ENCODE measurements around the gene GBGT1.

DNA sequence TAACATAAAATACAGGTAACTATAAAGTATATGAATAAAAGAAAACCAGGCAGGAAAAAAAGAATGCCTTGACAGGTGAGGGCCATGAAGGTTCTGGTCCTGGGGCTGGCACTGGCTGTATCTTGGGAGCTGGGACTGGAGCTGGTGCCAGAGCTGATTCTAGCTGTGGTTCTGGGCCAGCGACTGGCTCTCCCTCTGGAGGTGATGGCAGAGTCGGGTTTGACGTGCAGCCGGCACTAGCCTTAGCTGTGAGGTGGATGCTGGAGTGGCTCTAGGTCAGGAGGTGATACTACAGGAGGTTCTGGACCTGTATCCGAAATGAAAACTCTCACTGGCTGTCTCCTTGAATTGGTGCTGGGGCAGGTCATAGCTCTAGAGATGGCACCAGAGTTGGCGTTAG is 23.0 kb upstream of the GBGT1 start:
- TF ChIP-seq, protein P1, sequence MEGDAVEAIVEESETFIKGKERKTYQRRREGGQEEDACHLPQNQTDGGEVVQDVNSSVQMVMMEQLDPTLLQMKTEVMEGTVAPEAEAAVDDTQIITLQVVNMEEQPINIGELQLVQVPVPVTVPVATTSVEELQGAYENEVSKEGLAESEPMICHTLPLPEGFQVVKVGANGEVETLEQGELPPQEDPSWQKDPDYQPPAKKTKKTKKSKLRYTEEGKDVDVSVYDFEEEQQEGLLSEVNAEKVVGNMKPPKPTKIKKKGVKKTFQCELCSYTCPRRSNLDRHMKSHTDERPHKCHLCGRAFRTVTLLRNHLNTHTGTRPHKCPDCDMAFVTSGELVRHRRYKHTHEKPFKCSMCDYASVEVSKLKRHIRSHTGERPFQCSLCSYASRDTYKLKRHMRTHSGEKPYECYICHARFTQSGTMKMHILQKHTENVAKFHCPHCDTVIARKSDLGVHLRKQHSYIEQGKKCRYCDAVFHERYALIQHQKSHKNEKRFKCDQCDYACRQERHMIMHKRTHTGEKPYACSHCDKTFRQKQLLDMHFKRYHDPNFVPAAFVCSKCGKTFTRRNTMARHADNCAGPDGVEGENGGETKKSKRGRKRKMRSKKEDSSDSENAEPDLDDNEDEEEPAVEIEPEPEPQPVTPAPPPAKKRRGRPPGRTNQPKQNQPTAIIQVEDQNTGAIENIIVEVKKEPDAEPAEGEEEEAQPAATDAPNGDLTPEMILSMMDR (conservative IDR thresholded peaks at IDR 0.05 in 1 of 2, IDR thresholded peaks at IDR 0.05 in 1 of 2; ENCODE audit: low read depth in 1 of 2, low read length in 2 of 2) = no peak
- TF ChIP-seq EZH2 (IDR thresholded peaks at IDR 0.05; ENCODE audit: low read length, missing control alignments) = no peak

All from fibroblast of lung (primary cell).